HG03103 (cell line): ENCODE measurements around the gene SERINC5.
"Not testable (repeated sequence)": the region's sequence is repeated elsewhere in the genome, so short reads cannot be mapped to it uniquely, and the experiment has no call there.

Experiments used
- ATAC-seq: cut with Tn5 transposase; IDR thresholded peaks from one replicate; pipeline ENCODE4 v1.9.1; 2021; ENCODE audit warnings: low read depth; ENCODE audit not compliant: unreplicated experiment

SERINC5 gene

DNA sequence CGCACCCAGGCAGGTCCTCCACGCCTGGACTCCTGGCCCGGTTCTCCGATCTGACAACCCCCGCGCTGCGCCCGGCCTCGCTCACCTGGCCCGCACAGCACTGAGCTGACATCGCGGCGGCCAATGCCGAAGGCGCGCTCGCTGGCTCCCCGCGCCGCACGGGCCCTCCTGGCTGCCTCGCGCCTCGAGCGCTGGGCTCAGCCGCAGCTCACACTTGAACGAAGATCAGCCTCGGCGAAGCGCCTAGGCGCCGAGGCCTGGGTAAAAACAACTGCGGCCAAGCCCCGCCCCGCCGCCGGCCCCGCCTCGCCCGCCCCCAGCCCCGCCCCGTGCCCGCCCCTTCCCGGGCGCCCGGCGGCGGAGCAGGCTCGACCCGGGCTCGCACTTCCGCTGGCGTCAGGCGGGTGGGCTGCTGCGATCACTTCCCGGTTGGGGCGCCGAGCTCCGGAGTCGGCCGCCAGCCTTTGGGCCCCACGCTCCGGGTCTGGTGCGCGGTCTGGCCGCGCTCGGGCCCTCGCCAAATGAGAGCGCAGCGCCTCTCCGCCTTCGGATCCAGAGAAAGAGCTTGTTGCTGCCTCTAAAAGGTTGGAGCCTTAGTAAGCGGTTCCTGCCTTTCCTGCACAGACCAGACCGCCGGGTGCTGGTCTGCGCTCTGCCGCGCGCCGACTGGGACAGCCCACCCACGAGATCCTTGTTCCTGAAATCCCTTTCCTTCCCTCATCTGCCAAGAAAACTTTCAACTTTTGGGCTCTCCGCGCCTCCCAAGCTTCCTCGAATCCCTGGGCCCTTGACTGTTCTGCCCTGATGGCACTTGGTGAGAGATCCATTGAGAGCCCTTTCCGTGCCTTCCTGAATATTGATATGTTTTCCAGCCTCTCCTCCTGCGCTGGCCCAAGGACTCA lies at the start of gene SERINC5:
TSS of gene SERINC5 (minus strand) at position 238 of the 902 bp plus-strand sequence. CDS start at position 112, 126 bp downstream.
- ATAC-seq: peak; percentile 72

DNA sequence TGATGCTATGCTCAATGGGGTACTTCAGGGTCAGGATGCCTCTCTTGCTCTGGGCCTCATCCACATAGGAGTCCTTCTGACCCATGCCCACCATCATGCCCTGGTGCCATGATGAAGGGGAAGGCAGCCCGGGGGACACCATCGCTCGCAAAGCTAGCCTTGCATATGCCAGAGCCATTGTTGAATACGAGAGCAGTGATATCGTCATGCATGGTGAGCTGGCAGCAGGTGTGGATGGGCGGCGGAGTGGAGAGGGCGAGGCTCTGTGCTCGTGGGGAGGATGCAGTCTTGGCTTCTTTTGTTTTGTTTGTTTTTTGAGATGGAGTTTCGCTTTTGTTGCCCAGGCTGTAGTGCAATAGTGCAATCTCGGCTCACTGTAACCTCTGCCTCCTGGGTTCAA lies 46.8 kb upstream of the SERINC5 start:
- ATAC-seq: no peak

DNA sequence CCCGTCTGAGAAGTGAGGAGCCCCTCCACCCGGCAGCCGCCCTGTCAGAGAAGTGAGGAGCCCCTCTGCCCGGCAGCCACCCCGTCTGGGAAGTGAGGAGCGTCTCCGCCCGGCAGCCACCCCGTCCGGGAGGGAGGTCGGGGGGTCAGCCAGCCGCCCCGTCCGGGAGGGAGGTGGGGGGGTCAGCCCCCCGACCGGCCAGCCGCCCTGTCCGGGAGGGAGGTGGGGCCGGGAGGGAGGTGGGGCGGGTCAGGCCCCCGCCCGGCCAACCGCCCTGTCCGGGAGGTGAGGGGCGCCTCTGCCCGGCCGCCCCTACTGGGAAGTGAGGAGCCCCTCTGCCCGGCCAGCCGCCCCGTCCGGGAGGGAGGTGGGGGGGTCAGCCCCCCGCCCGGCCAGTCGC lies 45.5 kb upstream of the SERINC5 start:
- not testable (repeated sequence) for ATAC-seq

DNA sequence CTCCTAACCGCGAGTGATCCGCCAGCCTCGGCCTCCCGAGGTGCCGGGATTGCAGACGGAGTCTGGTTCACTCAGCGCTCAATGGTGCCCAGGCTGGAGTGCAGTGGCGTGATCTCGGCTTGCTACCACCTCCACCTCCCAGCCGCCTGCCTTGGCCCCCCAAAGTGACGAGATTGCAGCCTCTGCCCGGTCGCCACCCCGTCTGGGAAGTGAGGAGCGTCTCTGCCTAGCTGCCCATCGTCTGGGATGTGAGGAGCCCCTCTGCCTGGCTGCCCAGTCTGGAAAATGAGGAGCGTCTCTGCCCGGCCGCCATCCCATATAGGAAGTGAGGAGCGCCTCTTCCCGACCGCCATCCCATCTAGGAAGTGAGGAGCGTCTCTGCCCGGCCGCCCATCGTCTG lies 44.9 kb upstream of the SERINC5 start:
- ATAC-seq: not testable (repeated sequence)

DNA sequence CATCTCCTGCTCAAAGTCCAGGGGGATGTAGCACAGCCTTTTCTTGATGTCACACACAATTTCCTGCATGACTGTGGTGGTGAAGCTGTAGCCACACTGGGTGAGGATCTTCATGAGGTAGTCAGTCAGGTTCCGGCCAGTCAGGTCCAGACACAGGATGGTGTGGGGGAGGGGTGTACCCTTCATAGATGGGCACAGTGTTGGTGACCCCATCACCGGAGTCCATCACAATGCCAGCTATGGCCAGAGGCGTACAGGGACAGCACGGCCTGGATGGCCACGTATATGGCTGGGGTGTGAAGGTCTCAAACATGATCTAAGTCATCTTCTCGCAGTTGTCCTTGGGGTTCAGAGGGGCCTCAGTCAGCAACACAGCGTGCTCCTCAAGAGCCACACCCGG lies 44.3 kb upstream of the SERINC5 start:
- no peak for ATAC-seq

DNA sequence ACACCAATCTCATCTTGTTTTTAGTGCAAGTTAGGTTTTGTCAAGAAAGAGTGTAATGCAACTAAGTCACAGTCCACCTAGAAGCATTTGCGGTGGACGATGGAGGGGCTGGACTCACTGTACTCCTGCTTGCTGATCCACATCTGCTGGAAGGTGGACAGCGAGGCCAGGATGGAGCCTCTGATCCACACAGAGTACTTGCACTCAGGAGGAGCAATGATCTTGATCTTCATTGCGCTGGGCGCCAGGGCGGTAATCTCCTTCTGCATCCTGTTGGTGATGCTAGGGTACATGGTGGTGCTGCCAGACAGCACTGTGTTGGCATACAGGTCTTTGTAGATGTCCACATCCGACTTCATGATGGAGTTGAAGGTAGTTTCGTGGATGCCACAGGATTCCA lies 43.8 kb upstream of the SERINC5 start:
- no peak for ATAC-seq

DNA sequence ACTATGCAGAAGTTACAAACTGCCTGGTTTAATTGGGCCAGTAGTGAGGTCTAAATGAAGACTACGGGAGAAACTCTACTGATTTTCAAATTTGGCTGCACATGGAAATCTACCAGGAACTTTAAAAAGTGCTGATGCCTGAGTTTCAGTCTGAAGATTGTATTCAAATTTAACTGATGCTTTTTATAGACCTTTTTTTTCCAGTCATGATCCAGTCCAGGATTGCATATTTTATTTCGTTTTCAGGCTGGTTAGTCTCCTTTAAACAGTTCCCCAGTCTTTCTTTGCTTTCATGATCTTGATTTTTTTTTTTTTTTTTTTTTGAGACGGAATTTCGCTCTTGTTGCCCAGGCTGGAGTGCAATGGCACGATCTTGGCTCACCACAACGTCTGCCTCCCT lies 40.3 kb upstream of the SERINC5 start:
- ATAC-seq: no peak

DNA sequence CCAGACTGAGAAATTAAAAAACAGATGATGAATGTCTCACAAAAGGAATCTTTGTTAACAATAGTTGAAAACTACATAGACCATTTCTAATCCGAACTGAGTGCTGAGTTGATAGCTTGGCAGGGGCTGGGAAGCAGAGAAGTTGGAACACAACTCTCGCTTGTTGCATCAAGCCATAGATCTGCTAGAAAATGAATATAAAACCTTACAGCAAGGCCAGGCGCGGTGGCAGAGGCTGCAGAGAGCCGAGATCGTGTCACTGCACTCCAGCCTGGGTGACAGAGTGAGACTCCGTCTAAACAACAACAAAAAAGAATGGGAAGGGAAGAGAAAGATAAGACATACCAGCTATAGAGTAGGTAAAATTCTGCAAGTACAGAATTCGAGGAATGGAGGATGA lies 35.9 kb upstream of the SERINC5 start:
- no peak for ATAC-seq

DNA sequence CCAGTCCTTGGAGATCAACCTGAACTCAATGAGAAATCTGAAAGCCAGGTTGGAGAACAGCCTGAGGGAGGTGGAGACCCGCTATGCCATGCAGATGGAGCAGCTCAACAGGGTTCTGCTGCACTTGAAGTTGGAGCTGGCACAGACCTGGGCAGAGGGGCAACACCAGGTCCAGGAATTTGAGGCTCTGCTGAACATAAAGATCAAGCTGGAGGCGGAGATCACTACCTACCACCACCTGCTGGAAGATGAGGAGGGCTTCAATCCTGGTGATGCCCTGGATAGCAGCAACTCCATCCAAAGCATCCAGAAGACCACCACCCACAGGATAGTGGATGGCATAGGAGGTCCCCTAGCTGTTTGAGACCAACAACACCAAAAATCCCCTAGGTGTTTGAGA lies 33.5 kb upstream of the SERINC5 start:
- ATAC-seq: no peak

DNA sequence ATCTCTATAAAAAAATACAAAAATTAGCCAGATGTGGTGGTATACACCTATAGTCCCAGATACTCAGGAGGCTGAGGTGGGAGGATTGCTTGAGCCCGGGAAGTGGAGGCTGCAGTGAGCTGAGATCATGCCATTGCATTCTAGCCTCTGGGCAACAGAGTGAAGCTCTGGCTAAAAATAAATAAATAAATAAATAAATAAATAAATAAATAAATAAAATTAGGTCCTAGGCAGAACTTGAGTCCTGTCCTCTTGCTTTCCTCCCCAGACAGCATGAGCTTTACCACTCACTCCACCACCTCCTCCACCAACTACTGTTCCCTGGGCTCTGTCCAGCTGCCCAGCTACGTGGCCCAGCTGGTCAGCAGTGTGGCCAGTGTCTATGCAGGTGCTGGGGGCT lies 32.3 kb upstream of the SERINC5 start:
- ATAC-seq: no peak

DNA sequence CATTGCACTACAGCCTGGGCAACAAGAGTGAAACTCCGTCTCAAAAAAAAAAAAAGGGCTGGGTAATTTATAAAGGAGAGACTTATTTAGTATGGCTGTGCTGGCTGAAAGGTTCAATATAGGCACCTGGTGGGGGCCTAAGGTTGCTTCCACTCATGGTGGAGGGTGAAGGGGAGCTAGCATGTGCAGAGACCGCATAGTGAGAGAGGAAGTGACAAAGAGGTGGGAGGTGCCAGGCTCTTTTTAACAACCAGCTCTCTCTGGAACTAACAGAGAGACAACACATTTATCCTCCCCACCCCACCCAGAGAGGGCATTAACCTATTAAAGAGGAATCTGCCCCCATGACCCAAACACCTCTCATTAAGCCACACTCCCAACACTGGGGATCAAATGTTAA lies 28.9 kb upstream of the SERINC5 start:
- no peak for ATAC-seq

DNA sequence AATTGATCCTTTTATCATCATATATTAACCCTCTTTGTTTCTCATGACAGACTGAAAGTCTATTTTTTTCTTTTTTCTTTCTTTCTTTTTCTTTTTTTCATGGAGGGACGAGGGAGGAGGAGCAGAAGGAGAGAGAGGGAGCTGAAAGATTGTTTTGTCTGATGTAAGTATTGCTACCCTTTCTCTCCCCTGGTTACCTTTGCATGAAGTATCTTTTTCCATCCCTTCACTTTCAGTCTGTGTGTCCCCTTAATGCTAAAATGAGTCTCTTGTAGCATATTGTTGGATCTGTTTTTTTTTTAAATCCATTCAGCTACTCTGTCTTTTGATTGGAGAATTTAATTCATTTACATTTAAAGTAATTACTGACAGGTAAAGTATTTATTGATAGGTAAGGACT lies 27.5 kb upstream of the SERINC5 start:
- ATAC-seq: no peak

DNA sequence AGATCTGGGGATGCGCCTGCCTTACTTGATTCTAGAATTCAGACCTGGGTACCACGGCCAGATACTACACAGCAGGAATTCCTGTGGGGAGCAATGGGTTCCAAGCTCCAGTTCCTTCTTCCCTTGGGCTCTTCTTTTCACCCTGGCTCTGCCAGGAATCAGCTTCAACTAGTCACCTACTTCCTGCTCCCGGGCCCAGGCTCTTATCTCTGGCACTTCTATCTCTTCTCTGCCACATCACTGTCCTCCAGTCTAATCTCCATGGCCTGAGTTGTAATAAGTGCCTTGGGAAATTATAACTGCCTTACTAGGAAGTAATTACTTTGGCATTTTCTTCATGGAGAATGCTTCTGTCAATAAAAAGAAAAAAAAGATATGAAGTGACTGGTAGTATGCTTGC lies 26.2 kb upstream of the SERINC5 start:
- ATAC-seq: no peak

DNA sequence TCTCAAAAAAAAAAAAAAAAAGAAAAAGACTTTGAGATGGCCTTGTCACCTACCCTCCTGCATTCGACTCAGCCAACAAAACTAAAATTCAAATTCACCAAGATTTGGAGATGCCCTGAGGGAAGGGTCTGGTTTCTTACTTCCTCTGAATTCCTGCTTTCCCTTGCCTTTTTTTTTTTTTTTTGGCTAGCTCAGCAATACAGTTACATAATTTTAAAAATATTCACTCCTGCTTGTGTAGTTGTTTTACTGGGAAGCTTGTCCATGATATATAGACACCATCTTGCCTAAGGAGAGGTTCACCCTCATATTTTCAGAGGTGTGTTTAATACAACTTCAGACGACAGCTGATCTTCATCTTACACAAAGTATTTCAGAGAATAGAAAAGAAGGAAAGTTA lies 21.3 kb upstream of the SERINC5 start:
- no peak for ATAC-seq

DNA sequence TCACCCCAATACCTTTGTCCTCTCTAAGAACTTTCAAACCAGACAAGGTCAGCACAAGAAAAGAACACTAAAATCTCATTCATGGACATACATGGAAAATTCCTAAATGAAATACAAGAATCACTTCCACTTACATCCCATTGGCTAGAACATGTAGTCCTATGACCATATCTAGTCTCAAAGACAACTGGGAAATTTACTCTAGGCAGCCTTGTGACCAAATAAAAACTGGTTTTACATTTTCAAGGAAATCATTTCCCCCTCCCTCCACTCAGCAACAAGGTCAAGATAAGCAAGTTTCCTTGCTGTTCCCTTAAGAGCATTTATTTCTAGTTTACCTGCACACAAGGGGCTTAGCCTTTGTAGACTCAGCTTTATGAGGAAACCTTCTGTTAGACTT lies 20.3 kb upstream of the SERINC5 start:
- ATAC-seq: no peak

DNA sequence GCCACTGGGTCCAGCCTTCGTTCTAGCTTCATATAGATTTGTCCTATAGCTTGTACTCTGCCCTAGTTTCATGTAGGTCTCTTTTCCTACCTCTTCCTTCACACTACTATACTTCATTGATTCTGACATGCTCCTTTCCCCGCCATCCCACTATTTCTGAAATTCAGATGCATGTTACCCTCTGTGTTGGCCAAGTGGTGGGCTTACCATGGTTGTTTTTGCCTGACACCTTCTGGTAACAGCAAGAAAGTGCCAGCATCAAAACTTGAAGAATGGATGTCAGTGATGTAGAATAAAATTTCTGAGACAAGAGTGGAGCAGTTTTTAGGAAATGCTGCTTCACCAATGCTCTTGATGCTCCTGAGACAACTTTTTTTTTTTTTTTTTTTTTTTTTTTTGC lies 19.5 kb upstream of the SERINC5 start:
- no peak for ATAC-seq

DNA sequence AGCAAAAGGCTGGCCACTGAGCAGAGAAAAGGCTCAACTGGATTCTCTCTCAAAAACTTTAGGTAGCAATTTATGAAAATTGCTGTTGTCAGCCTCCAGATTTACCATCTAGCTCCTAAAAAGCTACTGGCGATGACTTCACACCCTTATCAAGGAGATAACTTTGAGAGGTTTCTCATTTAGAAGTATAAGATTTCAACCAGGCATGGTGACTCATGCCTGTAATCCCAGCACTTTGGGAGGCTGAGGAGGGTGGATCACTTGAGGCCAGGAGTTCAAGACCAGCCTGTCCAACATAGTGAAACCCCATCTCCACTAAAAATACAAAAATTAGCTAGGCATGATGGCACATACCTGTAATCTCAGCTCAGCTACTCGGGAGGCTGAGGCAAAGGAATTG lies 14.7 kb upstream of the SERINC5 start:
- not testable (repeated sequence) for ATAC-seq

DNA sequence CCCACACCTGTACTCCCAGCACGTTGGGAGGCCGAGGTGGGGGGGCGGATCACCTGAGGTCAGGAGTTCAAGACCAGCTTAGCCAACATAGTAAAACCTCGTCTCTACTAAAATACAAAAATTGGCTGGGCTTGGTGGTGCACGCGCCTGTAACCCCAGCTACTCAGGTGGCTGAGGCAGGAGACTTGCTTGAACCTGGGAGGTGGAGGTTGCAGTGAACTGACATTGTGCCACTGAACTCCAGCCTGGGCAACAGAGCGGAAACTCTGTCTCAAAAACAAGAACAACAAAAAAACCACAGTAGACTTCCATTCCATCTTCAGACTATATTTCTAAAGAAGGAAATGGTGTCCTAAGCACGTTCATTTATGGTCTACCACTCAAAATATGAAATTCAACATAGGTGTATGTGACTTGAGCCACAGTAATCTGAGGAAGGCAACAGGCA lies 14.2 kb upstream of the SERINC5 start:
- ATAC-seq: no peak

DNA sequence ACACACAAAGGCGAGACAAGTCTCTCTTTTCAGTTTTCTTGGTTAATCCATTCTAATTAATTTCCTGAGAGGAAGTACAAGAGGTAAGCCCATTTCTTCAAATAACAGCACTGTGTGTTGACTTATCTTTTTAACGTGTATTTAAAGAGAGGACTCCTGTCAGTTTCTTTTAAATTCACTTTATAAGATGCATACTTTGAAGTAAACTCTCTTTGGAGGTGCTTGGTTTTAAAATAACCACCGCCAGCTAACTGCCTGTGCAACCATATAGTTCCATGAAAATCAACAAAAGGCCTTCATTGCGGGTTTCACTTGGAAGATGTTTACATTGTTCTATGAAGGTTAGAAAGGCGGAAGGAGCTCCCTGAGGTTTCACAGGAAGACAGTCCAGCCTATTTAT lies 13.1 kb upstream of the SERINC5 start:
- no peak for ATAC-seq

DNA sequence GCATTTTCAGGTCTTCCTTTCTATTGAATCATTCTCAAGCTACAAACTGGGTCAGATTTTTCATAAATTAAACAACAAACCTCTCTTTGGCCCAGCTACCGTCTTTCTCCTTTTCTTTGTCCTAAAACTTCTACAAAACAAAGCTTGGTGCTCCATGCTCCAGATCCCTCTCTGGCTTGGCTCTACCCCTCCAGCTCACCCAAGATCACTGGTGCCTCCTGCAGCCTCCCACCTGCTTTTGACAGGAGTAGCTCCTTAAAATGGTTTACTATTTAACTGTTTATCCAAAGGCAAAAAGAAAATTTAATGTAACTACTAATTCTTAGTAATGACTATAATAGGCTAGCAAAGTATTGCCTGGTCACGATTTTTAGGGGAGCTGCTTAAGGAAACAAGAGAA lies 10.7 kb upstream of the SERINC5 start:
- no peak for ATAC-seq

DNA sequence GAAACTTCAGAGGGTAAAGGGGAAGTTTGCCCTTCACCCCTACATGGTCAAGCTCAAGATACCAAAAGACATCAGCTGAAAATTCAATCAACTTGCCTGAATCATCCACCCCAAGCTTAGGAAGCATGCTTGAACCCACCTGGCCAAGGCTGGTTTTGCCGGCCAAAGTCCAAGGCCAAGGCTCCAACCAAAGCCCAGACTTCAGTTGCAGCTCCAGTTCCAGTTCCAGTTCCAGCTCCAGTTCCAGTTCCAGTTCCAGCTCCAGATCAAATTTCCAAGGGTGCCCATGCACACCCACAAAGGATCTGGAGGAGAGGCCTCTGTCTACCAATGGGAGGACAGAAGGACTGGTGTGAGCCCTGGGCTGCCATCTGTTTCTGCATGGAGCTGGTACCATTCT lies 4.6 kb upstream of the SERINC5 start:
- ATAC-seq: no peak

DNA sequence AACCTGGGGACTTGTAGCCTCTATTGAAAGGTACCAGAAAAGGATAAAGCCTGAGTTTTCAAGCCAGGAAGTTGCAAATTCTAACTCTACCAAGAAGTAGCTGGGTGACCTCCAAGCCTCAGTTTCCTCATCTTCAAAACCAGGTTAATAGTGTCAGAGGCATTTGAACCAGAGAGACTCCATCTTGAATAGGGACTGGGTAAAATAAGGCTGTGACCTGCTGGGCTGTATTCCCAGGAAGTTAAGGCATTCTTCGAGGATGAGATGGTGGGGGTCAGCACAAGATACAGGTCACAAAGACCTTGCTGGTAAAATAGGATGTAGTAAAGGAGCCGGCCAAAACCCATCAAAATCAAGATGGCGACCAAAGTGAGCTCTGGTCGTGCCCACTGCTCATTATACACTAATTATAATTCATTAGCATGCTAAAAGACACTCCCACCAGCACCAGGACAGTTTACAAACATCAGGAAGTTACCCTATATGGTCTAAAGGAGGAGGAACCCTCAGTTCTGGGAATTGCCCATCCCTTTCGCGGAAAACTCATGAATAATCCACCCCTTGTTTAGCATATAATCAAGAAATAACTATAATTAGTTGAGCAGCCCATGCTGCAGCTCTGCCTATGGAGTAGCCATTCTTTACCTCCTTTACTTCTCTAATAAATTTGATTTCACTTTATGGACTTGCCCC lies 3.8 kb upstream of the SERINC5 start:
- no peak for ATAC-seq
